Measurements from ENCODE around the gene PASK.

Gene PASK

GRCh38 chr2:241142593-241142992 lies 6.7 kb downstream of the PASK start:
- DNase-seq: no peak

- no peak for DNase-seq
Measured at GRCh38 chr2:241142063-241142462, 7.2 kb downstream of the PASK start.

GRCh38 chr2:241141214-241141770 lies 8.0 kb downstream of the PASK start:
- no peak for DNase-seq

GRCh38 chr2:241140445-241140840 lies 8.8 kb downstream of the PASK start:
- no peak for DNase-seq

GRCh38 chr2:241139531-241140444 lies 9.5 kb downstream of the PASK start:
- no peak for DNase-seq

GRCh38 chr2:241138471-241138870 lies 10.8 kb downstream of the PASK start:
- no peak for DNase-seq

GRCh38 chr2:241137276-241138190 lies 11.7 kb downstream of the PASK start:
- no peak for DNase-seq

- no peak for DNase-seq
Measured at GRCh38 chr2:241136661-241137260, 12.5 kb downstream of the PASK start.

- DNase-seq: no peak
Measured at GRCh38 chr2:241136191-241136590, 13.1 kb downstream of the PASK start.

GRCh38 chr2:241135737-241136136 lies 13.5 kb downstream of the PASK start:
- peak; percentile 43 for DNase-seq

- no peak for DNase-seq
Measured at GRCh38 chr2:241134711-241135110, 14.6 kb downstream of the PASK start.

- DNase-seq: no peak
Measured at GRCh38 chr2:241133436-241133820, 15.8 kb downstream of the PASK start.

- no peak for DNase-seq
Measured at GRCh38 chr2:241132538-241133435, 16.5 kb downstream of the PASK start.

- no peak for DNase-seq
Measured at GRCh38 chr2:241131531-241131930, 17.7 kb downstream of the PASK start.

- no peak for DNase-seq
Measured at GRCh38 chr2:241130316-241130715, 19.0 kb downstream of the PASK start.

GRCh38 chr2:241129086-241129871 lies 20.0 kb downstream of the PASK start:
- no peak for DNase-seq

- DNase-seq: no peak
Measured at GRCh38 chr2:241128266-241128665, 21.0 kb downstream of the PASK start.

GRCh38 chr2:241126771-241127202 lies 22.5 kb downstream of the PASK start:
- no peak for DNase-seq

- no peak for DNase-seq
Measured at GRCh38 chr2:241126201-241126611, 23.1 kb downstream of the PASK start.

- DNase-seq: no peak
Measured at GRCh38 chr2:241125626-241126025, 23.6 kb downstream of the PASK start.
